Osteoblast (primary cell): Measurements from ENCODE around the gene DNAJC5. TPM values are rescaled to one million over a fixed set of nuclear protein-coding genes. Genes with fewer than 3 reads are reported as not detected.
"Not testable (repeated sequence)": the region's sequence is repeated elsewhere in the genome, so short reads cannot be mapped to it uniquely, and the experiment has no call there.

Experiments
- DNase-seq: peaks from one replicate; pipeline ENCODE4 v3.0.0; 2011; ENCODE audit warnings: low spot score, mixed read lengths; ENCODE audit not compliant: insufficient read length; ENCODE audit errors: missing footprints
- H2AFZ ChIP-seq: 2 replicates; pipeline ENCODE4 v1.6.0; 2011; ENCODE audit warnings: mild to moderate bottlenecking, low read length
- H3K27ac ChIP-seq: 2 replicates; pipeline ENCODE4 v1.5.1; 2011; ENCODE audit warnings: mild to moderate bottlenecking, low read depth, low read length, moderate library complexity
- H3K27me3 ChIP-seq: 2 replicates; pipeline ENCODE4 v1.6.0; 2012; ENCODE audit warnings: mild to moderate bottlenecking, control low read depth, inconsistent platforms, low read length, moderate library complexity; ENCODE audit not compliant: insufficient read depth
- H3K36me3 ChIP-seq: 2 replicates; pipeline ENCODE4 v1.5.1; 2011; ENCODE audit warnings: mild to moderate bottlenecking, low read length, control low read depth, moderate library complexity; ENCODE audit not compliant: insufficient read depth
- H3K4me1 ChIP-seq: 2 replicates; pipeline ENCODE4 v1.5.1; 2011; ENCODE audit warnings: mild to moderate bottlenecking, low read length, control low read depth, moderate library complexity; ENCODE audit not compliant: insufficient read depth
- H3K4me2 ChIP-seq: 2 replicates; pipeline ENCODE4 v1.6.0; 2011; ENCODE audit warnings: mild to moderate bottlenecking, low read length; ENCODE audit not compliant: insufficient read depth
- H3K4me3 ChIP-seq: fragments of 200-600 bp; sonication (generic); 3 replicates; pipeline ENCODE4 v1.5.1; 2012; ENCODE audit warnings: mild to moderate bottlenecking, low read length, inconsistent platforms; ENCODE audit not compliant: insufficient read depth
- H3K79me2 ChIP-seq: 2 replicates; pipeline ENCODE4 v1.6.0; 2012; ENCODE audit warnings: mild to moderate bottlenecking, low read length, control low read depth, inconsistent platforms; ENCODE audit not compliant: insufficient read depth
- H3K9me3 ChIP-seq: 2 replicates; pipeline ENCODE4 v1.5.1; 2011; ENCODE audit warnings: low read depth, low read length, control low read depth
- H4K20me1 ChIP-seq: 2 replicates; pipeline ENCODE4 v1.6.0; 2012; ENCODE audit warnings: mild to moderate bottlenecking, low read length, control low read depth; ENCODE audit not compliant: insufficient read depth
- CTCF ChIP-seq: IDR thresholded peaks from 2 replicates; pipeline ENCODE4 v1.5.1; 2011; ENCODE audit warnings: mild to moderate bottlenecking, low read depth, low read length, moderate library complexity; ENCODE audit errors: extremely low read depth
- total RNA-seq: library from RNA; depleted of rRNA; stranded (reverse); fragments of >200 nt; gene quantifications from 2 replicates; pipeline ENCODE4 v1.2.3, GENCODE V29; 2012

DNAJC5 gene
- total RNA-seq, 1 donor: 53.9 TPM

- peaks cover 78% of the 10 kb centered on the region for H3K79me2 ChIP-seq
- peaks cover 21% of the 10 kb centered on the region for H3K4me1 ChIP-seq
- H3K4me2 ChIP-seq: peak within 1 kb of the TSS; percentile 99
- peaks cover 26% of the 10 kb centered on the region for H3K36me3 ChIP-seq
- peaks cover 29% of the 10 kb centered on the region for H4K20me1 ChIP-seq
- peak within 1 kb of the TSS; percentile 99 for H3K4me3 ChIP-seq
- no peaks in the 10 kb centered on the region for H3K9me3 ChIP-seq
- no peak for TF ChIP-seq CTCF
- H3K27me3 ChIP-seq: no peaks in the 10 kb centered on the region
- H2AFZ ChIP-seq: peak within 1 kb of the TSS; percentile 91
- peak; percentile 100 for DNase-seq
- H3K27ac ChIP-seq: peak within 1 kb of the TSS; percentile 92
Observed at GRCh38 chr20:63864978-63865640, 29.8 kb upstream of the DNAJC5 start, which contains the start of gene TPD52L2. TPD52L2 (plus strand) TSS chr20:63865270; CDS start chr20:63865366, 96 bp downstream.

- not testable (repeated sequence) for H2AFZ ChIP-seq, H3K27ac ChIP-seq, H3K4me2 ChIP-seq, DNase-seq, H3K27me3 ChIP-seq, H3K9me3 ChIP-seq, H3K4me3 ChIP-seq
- H3K36me3 ChIP-seq: peaks cover 37% of the 10 kb centered on the region
- H3K4me1 ChIP-seq: peaks cover 21% of the 10 kb centered on the region
- peaks cover 92% of the 10 kb centered on the region for H3K79me2 ChIP-seq
- peaks cover 33% of the 10 kb centered on the region for H4K20me1 ChIP-seq
Observed at GRCh38 chr20:63867042-63867441, 27.9 kb upstream of the DNAJC5 start.

GRCh38 chr20:63868264-63868663 lies 26.7 kb upstream of the DNAJC5 start:
- no peak overlapping the region for H2AFZ ChIP-seq
- peaks cover 39% of the 10 kb centered on the region for H3K36me3 ChIP-seq
- H3K4me1 ChIP-seq: peaks cover 27% of the 10 kb centered on the region
- peak; percentile 30 for DNase-seq
- no peak for TF ChIP-seq CTCF
- H3K9me3 ChIP-seq: no peaks in the 10 kb centered on the region
- no peak overlapping the region for H3K4me2 ChIP-seq
- peaks cover 34% of the 10 kb centered on the region for H4K20me1 ChIP-seq
- H3K27ac ChIP-seq: no peak overlapping the region
- peaks cover 87% of the 10 kb centered on the region for H3K79me2 ChIP-seq
- no peaks in the 10 kb centered on the region for H3K27me3 ChIP-seq
- no peak overlapping the region for H3K4me3 ChIP-seq

- Histone ChIP-seq H3K4me1 (peaks cover 11% of the 10 kb centered on the region), H3K79me2 (peaks cover 80% of the 10 kb centered on the region), H3K4me3 (no peak overlapping the region), H2AFZ (no peak overlapping the region), H3K27me3 (no peaks in the 10 kb centered on the region), H4K20me1 (peaks cover 55% of the 10 kb centered on the region), H3K4me2 (no peak overlapping the region), H3K9me3 (no peaks in the 10 kb centered on the region), H3K36me3 (peaks cover 78% of the 10 kb centered on the region), H3K27ac (peak overlapping the region; percentile 2)
- no peak for TF ChIP-seq CTCF
- peak; percentile 97 for DNase-seq
Observed at GRCh38 chr20:63873477-63873971, 21.4 kb upstream of the DNAJC5 start.

- not testable (repeated sequence) for H3K9me3 ChIP-seq, H3K27ac ChIP-seq, H3K4me2 ChIP-seq, H2AFZ ChIP-seq, DNase-seq, H3K27me3 ChIP-seq, H3K4me3 ChIP-seq
- Histone ChIP-seq H3K79me2 (peaks cover 80% of the 10 kb centered on the region), H4K20me1 (peaks cover 55% of the 10 kb centered on the region), H3K36me3 (peaks cover 75% of the 10 kb centered on the region), H3K4me1 (peaks cover 11% of the 10 kb centered on the region)
Observed at GRCh38 chr20:63874241-63874640, 20.7 kb upstream of the DNAJC5 start.
